HG02759 (cell line): ENCODE data around the gene SLC25A17.
"Not testable (repeated sequence)": the region's sequence is repeated elsewhere in the genome, so short reads cannot be mapped to it uniquely, and the experiment has no call there.

Experiments used
- ATAC-seq: cut with Tn5 transposase; IDR thresholded peaks from one replicate; pipeline ENCODE4 v1.9.1; 2021; ENCODE audit warnings: mild to moderate bottlenecking, moderate library complexity; ENCODE audit not compliant: unreplicated experiment

SLC25A17 gene

DNA sequence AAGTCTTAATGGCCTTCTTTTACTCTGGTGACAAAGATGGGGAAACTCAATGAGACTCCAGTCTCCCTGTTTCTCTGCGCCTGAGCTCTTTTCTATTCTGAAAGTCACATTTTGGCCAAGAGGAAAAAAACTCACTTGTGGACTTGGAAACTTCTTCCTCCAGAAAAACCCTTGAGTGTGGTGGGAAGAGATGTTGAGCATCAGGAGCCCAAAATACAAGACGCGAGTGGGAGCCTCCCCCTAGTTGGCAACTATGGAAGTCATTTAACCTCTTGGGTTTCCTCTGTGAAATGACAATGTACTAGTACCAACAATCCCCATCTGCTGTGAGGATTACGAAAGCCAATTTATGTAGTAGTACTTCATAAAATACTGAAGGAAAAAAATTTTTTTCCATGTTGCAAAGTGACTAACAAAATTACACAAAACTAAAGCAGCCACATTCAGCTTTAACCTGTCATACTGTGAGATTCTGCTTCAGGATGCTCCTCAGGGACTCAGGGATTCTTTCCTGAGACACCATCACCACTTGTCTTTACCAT, 524 bp upstream of the SLC25A17 start:
- ATAC-seq: no peak

GRCh38 chr22:40818192-40818746, 877 bp downstream of the SLC25A17 start:
- peak; percentile 2 for ATAC-seq

DNA sequence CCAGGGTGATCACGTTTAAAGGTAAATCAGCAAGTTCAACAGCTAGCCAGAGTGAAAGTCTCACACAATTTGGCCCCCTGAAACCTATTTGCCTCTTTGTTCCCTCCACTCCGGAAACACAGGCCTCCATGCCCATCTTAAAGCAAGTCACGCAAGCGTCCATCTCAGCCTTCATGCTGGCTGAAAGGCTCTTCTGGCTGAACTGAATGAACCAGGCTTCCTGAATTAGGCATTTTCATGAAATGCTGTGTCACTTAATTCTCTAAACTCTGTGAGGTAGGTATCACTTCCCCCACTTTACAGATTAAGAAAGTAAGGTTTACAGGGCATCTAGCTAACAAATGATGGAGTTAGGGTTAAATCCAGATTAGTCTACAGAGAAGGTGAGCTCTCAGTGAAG, 1.4 kb downstream of the SLC25A17 start:
- no peak for ATAC-seq

DNA sequence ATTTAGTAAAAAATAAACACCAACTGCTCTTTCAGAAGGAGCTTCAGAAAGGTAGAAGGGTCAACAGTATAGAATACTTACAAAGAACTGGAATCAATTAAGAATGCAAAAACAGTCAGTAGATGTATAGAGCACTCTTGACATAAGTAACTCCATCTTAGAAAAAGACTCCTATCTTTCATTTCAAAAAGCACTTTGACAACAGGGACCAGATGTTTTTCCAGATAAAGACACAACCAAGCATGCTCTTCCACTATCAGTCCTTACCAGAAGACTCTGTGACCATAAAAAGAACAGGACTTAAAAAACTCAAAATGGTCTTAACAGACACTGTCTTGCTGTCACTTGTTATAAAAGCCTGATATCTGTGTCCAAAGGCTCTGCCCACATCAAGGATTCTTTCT, 5.2 kb downstream of the SLC25A17 start:
- no peak for ATAC-seq

DNA sequence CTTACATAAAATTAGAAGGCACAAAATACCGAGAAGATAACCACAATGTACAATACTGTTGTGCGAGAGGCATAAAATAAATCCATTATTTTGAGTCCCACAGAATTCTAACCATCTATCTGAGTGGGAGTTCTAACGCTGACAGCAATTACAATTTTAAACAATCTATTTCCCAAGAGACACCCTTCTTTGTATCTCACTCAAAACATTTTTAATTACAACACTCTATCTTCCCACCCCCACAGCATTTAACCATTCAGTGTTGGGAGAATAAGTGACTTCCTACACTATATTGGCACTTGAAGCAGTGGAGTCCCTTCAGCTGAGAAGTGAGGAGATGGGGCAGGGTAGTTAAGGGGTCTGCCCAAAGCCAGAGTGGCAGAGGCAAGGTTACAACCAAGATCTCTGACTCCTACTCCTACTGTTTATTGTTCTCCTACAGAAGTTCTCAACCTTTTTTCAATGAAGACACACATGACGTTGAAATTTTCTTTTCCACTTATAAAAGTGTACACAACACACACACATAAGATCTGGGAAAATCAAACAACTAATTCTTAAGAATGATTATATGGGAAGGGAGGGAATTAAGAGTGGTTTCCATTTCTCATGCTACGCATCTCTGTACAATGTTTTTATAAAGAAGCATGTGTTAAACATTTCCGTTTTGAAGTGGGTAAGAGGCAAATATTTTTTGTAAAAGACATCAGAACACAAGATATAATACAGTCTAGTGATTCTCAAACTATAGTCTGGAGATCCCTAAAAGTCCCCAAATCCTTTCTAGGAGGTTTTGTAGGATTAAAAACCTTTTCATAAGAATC, 10.9 kb downstream of the SLC25A17 start:
- no peak for ATAC-seq

DNA sequence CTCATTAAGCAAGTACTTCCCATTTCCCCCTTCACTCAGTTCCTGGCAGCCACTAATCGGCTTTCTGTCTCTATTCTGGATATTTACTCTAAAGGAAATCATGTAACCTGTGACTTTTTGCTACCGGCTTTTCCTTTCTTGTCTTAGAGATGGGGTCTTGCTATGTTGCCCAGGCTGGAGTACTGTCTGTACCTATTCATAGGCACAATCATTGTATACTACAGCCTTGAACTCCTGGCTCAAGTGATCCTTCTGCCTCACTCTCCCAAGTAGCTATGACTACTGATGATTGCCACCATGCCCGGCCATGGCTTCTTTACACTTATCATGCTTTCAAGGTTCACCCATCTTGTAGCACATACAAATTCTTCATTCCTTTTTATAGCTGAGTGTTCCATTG, 12.4 kb downstream of the SLC25A17 start:
- ATAC-seq: no peak

DNA sequence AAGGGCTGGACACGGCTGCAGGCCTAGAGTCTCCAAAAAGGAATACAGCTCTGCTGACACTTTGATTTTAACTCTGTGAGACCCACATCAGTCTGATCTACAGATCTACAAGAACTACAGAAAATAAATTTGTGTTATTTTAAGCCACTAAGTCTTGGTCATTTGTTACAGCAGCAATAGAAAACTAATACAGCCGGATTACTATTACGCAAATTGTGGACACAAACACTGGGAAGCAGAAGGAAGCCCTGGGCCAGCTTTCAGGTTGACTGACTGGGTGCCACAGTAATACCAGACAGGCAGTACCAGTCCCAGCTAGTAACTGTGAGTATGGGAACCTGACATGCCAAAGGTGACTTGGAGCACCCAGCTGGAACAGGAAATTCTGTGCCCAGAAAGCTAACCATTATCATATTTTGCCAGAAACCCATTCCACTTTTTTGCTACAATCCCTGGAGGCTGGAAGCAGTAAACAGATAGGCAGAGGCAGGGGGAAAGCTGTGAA, 13.4 kb downstream of the SLC25A17 start:
- ATAC-seq: no peak

- no peak for ATAC-seq
These were observed 13.9 kb downstream of the SLC25A17 start for GRCh38 chr22:40805239-40805638.

DNA sequence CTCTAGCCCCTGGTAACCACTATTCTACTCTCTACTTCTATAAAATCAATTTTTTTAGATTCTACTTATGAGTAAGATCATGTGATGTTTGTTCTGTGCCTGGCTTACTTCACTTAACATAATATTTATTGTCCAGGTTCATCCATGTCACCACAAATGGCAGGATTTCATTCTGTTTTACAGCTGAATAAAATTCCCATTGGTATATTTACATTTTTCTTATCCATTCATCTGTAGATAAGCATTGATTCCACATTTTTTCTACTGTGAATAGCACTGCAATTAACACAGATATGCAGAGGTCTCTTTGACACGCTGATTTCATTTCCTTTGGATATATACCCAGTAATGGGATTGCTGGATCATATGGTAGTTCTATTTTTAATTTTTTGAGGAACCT, 15.8 kb downstream of the SLC25A17 start:
- ATAC-seq: no peak

DNA sequence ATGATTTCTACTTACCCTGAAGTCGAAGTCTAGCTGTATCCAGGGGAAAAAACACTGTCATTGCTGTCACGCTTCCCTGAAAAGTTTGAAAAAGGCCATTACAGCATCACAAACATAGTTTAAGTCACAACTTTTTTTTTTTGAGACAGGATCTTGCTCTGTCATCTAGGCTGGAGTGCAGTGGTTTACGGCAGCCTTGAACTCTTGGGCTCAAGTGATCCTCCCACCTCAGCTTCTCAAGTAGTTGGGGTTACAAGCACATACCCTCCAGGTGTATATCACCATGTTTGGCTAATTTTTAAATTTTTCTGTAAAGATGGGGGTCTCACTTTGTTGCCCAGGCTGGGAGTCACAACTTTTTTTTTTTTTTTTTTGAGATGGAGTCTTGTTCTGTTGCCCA, 20.1 kb downstream of the SLC25A17 start:
- no peak for ATAC-seq

- no peak for ATAC-seq
These were observed 21.7 kb downstream of the SLC25A17 start for GRCh38 chr22:40797427-40797826.

GRCh38 chr22:40792451-40792850, 26.7 kb downstream of the SLC25A17 start:
- no peak for ATAC-seq

GRCh38 chr22:40791241-40791640, 27.9 kb downstream of the SLC25A17 start:
- ATAC-seq: no peak

GRCh38 chr22:40789131-40789530, 30.0 kb downstream of the SLC25A17 start:
- no peak for ATAC-seq

DNA sequence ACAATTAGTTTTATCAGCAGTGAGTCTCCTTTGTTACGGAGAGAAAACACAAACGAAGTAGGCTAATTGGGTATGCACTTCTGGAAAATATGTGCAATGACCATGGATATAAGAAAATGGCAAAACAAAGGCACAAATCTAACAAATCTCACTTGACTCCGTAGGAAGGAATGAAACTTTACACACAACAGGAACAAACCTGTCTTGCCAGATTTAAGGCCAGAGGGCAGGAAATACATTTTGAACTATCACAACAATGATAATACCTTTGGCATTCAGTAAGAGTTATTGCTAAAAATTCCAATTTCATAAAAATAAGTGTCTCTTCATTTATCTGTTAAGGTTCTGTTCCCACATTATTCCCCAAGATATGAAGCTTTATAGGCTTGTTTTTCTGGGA, 36.6 kb downstream of the SLC25A17 start:
- no peak for ATAC-seq

GRCh38 chr22:40781749-40782148, 37.4 kb downstream of the SLC25A17 start:
- not testable (repeated sequence) for ATAC-seq

DNA sequence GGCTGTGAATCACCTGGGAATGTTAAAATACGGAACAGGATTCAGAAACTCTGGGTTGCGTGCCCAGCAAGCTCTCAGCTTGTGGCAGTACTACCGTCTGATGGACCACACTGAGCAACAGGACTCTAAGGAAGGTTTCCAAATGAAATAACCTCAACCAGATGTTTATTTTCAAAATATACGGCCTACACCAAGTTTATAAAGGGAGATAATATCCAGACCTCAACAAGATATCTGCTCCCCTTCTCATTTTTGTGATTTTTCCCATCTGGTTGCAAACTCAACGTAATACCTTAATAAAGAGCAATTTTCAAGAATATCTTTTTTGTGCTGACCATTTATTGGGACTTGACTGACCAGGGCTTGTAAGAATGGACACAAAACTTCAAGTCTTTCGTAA, 49.4 kb downstream of the SLC25A17 start:
- ATAC-seq: no peak

- ATAC-seq: no peak
These were observed 50.9 kb downstream of the SLC25A17 start for GRCh38 chr22:40768206-40768605.

DNA sequence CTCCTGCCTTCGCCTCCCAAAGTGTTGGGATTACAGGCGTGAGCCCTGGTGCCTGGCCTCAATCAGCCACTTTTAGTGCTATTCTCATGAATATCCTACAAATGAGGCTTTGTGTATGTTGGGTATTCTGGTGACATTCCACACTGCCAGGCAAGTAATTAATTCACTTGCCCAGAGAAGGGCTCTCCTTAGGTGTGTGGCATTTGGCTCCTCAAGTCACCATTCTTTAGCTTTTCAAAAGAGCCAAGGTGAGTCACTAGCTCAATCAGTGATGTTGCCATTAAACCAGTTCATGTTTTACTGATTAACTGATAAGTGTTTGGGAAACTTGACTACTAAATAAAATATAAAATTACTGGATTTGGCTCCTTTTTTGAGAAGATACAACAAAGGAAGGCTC, 52.2 kb downstream of the SLC25A17 start:
- no peak for ATAC-seq

GRCh38 chr22:40764763-40765441, 54.2 kb downstream of the SLC25A17 start:
- no peak for ATAC-seq

GRCh38 chr22:40759294-40759840, 59.8 kb downstream of the SLC25A17 start:
- no peak for ATAC-seq
